ENCODE results near the gene P3H4.
"Not testable (repeated sequence)": the region's sequence is repeated elsewhere in the genome, so short reads cannot be mapped to it uniquely, and the experiment has no call there.

Gene P3H4, protein sequence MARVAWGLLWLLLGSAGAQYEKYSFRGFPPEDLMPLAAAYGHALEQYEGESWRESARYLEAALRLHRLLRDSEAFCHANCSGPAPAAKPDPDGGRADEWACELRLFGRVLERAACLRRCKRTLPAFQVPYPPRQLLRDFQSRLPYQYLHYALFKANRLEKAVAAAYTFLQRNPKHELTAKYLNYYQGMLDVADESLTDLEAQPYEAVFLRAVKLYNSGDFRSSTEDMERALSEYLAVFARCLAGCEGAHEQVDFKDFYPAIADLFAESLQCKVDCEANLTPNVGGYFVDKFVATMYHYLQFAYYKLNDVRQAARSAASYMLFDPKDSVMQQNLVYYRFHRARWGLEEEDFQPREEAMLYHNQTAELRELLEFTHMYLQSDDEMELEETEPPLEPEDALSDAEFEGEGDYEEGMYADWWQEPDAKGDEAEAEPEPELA

GRCh38 chr17:41811549-41812380 lies at the start of gene P3H4:
TSS of gene P3H4 (minus strand) at chr17:41811949. CDS start at chr17:41811915, 34 bp downstream.
- peak; percentile 71 for DNase-seq (ENCODE audit: low spot score)

- DNase-seq (ENCODE audit: low spot score), result no peak
These were observed 48.6 kb upstream of the P3H4 start for GRCh38 chr17:41860254-41860931.

DNA sequence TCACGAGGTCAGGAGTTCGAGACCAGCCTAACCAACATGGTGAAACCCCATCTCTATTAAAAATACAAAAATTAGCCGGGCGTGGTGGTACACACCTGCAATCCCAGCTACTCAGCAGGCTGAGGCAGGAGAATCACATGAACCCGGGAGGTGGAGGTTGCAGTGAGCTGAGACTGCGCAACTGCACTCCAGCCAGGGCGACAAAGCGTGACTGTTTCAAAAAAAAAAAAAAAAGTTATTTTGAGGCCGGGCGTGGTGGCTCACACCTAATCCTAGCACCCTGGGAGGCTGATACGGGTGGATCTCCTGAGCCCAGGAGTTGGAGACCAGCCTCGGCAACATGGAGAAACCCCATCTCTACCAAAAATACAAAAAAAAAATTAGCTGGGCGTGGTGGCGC lies 39.6 kb upstream of the P3H4 start:
- DNase-seq (ENCODE audit: low spot score), result not testable (repeated sequence)

DNA sequence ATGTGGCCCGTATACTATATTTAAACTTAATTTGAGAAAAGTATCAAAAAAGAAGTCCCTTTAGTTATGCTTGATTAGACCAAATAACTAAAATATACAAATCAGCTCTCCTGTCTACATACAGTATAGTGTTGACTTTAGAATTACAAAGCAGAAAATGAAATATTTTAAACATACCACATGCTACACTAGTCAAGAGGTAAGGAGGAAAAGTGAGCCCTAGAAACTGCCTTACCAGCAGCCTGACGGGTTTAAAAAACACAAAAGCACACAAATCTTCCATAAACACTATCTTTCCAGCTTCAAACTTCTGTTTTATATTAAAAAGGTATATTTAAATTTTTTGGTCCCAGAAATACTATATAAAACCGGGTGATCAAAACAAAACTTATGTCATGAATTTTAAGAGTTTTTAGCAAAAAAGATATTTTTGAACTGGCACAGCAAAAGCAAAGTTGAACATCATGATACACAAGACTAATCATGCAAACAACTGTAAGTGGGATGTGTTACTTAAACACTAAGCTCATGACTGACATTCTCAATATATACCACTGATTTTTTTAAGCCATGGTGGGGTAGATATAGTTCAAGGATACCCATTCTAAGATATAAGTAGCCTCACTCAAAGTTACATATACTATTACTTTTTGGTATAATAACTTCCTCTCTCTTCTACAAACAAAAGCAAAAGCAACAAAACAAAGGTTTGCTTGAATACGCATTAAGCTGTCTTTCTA lies 37.7 kb upstream of the P3H4 start:
- no peak for DNase-seq (ENCODE audit: low spot score)

GRCh38 chr17:41848788-41849187 lies 37.0 kb upstream of the P3H4 start:
- DNase-seq (ENCODE audit: low spot score), result no peak

GRCh38 chr17:41844971-41845370 lies 33.2 kb upstream of the P3H4 start:
- no peak for DNase-seq (ENCODE audit: low spot score)

DNA sequence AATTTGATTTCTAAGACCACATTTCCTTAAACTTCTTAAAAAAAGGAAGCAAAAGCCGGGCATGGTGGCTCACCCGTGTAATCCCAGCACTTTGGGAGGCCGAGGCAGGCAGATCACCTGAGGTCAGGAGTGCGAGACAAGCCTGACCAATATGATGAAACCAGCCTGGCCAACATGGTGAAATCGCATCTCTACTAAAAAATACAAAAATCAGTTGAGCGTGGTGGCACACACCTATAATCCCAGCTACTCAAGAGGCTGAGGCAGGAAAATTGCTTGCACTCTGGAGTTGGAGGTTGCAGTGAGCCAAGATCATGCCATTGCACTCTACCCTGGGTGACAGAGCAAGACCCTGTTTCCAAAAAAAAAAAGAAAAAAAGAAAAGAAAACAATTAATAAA lies 29.0 kb upstream of the P3H4 start:
- not testable (repeated sequence) for DNase-seq (ENCODE audit: low spot score)

DNA sequence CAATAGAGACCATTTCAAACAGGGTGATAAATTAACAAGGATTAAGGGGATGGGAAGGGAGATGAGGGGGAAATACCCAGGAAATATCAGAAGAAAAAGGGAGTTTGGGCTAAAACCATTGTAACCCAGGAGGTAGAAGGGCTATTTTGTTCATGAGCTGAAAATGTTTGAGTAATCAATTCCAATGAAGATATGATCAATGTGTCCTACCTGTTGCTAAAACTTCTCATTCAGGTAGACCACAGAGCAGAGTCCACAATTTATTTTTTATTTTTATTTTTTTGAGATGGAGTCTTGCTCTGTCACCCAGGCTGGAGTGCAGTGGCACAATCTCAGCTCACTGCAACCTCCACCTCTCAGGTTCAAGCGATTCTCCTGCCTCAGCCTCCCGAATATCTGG lies 27.7 kb upstream of the P3H4 start:
- DNase-seq (ENCODE audit: low spot score), result not testable (repeated sequence)

- no peak for DNase-seq (ENCODE audit: low spot score)
These were observed 26.2 kb upstream of the P3H4 start, which contains the start of gene KLHL10 for GRCh38 chr17:41837761-41838538. TSS of gene KLHL10 (plus strand) at chr17:41837825. CDS start at chr17:41837933, 108 bp downstream.

- no peak for DNase-seq (ENCODE audit: low spot score)
These were observed 24.9 kb upstream of the P3H4 start for GRCh38 chr17:41836550-41837196.

DNA sequence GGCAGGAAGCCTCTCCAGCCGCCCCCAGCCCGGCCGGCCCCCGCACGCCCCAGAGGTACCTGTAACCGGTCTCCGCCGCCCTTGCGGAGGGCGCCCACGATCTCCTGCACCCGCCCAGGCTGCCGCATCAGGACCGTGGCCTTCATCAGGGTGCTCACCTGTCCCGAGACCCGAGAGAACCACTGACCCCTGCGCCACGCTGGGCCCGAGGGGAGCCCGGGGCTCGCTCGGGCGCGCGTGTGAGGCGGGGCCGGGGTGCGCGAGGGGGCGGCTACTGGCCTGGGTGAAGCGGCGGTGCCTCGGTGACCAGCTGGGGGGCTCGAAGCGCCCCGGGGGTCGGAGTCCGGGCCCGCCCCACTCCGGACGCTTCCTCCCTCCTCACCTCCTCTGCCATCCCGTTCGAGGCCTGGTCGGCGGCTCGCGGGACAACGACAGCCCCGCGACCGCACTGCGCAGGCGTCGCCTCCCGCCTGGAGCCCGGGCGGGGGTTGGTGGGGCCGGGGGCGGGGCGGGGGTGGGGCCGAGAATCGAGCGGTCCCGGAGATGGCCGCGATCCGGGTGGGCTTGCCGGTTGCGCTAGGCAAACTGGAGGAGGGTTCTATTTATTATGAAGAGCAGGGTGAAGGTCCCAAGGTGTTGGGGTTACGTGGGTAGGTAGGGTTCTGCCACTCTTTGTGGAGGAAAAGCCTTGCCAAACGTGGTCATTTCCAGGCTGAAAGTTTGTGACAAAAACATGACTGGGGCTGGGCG lies 24.2 kb upstream of the P3H4 start, which contains the start of gene NT5C3B:
Gene NT5C3B, minus strand, starts transcription at position 433 of the 750 bp plus-strand sequence. Its CDS starts 39 bp downstream, at position 394.
- peak; percentile 37 for DNase-seq (ENCODE audit: low spot score)

- DNase-seq (ENCODE audit: low spot score), result no peak
These were observed 23.6 kb upstream of the P3H4 start for GRCh38 chr17:41835214-41835799.

GRCh38 chr17:41829961-41830360 lies 18.2 kb upstream of the P3H4 start:
- DNase-seq (ENCODE audit: low spot score), result not testable (repeated sequence)

DNA sequence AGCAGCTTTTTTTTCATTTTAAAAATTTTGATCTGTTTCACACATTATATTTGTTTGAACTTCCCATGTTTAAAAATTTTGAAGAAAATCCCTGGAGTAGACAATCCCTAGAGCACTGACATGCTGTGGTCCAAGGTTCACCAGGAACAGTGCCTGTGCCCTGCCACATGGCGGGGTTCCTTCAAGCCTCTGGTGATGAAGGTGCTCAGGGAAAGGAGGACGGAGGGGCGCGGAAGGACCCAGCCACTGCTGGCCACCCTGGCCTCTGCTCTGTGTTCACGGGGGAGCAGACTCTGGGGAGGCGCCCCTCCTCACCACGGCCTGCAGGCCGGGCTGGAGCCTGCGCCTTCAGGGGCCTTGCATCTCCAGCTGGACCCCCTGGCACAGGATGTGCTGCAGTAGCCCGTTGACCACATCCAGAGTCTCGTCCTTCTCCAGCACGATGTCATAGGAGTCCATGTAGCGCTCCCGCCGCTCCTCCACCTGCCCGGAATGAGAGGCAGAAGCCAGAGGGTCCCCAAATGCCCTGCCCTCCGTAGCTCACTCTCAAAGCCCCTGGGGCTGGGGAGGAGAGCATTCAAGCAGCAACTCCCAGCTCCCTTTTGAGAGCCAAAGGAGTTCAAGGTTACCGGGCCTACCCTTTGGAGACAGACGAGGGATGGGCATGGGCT lies 13.6 kb upstream of the P3H4 start:
- no peak for DNase-seq (ENCODE audit: low spot score)

DNA sequence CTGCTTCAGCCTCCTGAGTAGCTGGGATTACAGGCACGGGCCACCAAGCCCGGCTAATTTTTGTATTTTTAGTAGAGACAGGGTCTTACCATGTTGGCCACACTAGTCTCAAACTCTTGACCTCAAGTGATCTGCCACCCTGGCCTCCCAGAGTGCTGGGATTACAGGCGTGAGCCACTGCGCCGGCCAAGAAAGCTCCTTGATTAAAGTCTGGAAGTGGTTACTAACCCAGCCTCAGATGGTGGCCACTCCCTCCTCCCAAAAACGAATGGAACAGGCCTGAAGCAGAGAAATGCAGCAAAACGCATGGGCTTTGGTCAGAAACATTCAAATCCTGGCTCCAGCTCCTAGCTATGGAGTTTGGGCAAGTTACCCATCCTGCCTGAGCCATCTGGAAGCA lies 12.3 kb upstream of the P3H4 start:
- no peak for DNase-seq (ENCODE audit: low spot score)

DNA sequence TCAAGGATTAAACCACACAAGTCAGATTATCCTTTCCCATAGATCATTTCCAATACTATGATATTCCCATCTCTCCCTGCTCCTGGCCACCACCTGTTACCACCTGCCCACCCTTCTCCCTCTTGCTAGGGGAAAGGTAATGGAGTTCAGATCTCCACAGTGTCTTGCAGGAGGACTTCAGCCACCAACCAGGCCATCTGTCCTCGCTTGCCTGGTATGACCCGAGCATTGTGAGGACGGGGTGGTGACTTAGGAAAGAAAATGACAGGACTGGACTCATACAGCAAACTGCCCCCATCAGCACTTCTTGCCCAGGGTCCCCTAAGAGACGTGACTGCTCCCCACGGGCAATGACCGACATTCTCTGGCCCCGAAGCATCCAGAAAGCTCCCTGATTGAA lies 11.8 kb upstream of the P3H4 start:
- DNase-seq (ENCODE audit: low spot score), result no peak

- DNase-seq (ENCODE audit: low spot score), result no peak
These were observed 11.4 kb upstream of the P3H4 start for GRCh38 chr17:41823141-41823524.
